Activated CD4-positive, alpha-beta T cell treated with anti-CD3 and anti-CD28 coated beads, Interleukin-2, amount 50 U/mL, for 24 hours (primary cell): ENCODE data around the gene PRLR.

Experiments
- DNase-seq, 2 donors: peaks; one replicate each; pipeline ENCODE4 v3.0.0-alpha.2; 2020; ENCODE audit warnings: low read depth in 1 of 2, low spot score in 1 of 2

Gene PRLR

GRCh38 chr5:35089334-35090314, 140.7 kb downstream of the PRLR start:
- DNase-seq, result peak; percentile 14 to 49

DNA sequence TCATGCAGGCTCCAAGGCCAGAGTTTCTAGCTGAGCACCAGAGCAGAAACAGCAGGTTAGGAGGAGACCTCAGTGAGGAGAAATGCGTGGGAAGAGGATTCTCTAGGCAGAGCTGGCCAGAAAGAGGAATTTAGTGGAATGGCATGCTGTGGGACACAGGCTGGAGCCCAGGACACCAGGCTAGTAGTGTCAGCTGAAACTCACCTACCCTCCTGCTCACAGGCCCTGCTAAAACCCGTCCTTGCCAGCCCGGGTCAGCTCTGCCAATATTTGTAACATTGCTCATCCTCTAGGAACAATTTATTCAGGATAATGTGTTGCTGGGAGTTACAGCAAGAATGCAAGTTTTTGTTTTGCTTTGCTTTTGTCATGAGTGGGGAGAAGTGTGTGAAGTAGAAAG, 142.3 kb downstream of the PRLR start:
- DNase-seq, result no peak

DNA sequence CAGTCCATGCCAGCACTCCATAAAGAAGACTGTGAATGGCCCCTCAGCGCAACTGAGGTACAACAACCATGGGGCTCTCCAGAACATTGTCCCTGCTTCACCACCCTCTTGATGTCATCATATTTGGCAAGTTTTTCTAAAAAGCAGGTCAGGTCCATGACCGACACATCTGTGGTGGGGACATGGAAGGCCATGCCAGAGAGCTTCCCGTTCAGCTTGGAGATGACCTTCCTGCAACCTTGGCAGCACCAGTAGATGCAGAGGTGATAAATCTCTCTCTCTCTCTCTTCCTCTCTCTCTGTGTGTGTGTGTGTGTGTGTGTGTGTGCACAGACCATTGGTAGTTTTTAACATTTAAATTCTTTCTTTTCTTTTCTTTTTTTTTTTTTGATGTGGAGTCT, 147.1 kb downstream of the PRLR start:
- no peak for DNase-seq

GRCh38 chr5:35082530-35082929, 147.8 kb downstream of the PRLR start:
- no peak for DNase-seq

GRCh38 chr5:35081134-35081533, 149.2 kb downstream of the PRLR start:
- no peak for DNase-seq

DNA sequence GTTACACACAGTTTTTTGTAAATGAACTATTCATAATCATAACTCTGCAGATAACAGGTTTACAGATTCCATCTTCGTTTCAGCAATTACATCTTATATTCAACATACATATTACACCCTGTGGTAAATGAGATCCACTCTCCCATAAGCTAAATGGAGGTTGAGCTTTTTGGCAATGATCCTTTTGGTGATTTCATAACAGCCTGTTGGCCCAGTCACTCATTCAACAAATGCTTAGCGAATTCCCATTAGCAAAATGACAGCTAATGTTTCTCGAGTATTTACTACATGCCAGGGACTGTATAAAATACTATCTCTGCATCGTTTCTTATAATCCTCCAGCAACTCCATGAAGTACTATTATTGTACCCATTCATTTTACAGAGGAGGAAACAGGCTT, 157.1 kb downstream of the PRLR start:
- no peak for DNase-seq

DNA sequence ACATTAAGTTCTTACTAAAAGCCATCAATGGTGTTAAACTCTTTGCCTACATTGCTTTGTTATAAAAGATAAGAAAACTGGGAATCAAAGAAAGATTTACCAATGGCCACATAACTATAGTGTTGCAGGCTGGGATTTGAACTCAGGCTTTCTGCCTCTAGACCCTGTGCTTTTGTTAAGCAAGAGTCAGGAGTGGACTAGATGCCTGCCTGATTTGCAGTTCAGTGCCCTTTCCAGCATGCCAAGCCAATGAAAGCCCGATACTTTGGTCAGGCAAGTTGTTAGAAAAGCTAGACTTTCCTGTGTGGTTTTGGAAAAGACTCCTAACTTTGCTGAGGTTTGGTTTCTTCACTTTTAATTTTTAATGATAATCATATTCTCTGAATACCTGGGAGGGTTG, 161.1 kb downstream of the PRLR start:
- no peak for DNase-seq

DNA sequence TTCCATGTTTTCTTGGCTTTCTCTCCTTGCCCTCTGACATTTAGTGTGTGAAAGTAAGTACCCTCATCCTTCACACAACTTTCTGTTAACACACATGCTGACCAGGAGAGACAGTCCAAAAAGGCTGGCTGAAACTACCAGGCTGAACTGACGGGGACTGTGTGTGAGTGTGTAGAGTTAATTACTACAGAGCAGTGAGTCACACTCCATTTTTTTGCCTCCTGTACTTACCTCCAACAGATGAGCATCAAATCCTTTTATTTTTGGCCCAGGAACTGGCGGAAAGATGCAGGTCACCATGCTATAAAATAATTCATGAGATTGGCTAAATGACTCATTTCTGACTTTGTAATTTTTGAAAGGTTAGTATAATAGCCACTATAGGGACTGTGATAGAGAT, 162.3 kb downstream of the PRLR start:
- DNase-seq, result no peak

DNA sequence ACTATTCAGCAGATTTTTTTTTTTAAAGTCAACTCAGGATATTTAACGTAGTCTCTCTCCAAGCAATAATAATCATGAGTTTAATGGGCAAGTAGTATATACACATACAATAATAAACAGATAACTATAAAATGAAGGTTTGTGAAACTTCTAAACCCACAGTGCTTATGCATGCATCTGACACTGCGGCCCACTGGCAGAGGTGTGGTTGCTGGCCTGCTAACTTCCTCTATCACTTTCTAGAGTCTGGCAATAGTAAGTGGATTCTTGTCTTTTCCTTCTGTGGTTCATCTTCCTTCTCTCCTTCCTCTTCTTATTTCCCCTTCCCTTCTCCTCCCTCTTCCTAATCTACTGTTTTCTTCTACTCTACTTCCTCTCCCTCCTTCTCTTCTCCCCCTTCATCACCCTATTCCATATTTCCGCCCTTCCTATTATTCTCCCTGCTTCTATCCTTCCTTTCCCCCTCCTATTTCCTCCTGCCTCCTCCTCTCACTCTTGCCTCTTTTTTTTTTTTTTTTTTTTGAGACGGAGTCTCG, 164.0 kb downstream of the PRLR start:
- DNase-seq, result no peak

DNA sequence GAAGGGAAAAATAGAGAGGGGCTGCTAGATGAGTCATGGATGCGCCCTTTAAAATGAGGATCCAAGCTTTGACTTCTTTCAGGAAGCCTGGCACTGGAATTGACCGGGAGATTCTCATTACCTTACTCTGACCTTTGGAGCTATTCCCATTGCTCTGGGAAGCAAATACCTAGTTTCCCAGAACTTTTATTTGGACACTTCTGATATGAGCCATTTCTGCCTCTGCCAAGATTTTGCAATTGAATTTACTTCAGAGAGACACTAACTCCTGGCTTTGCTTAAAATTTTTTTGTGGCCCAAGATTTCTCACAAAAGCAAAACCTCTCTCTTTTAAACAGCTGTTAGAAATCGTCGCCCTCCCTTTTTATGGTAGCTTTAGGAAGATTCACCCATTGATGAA, 166.9 kb downstream of the PRLR start:
- DNase-seq, result no peak

GRCh38 chr5:35061211-35061770, 169.0 kb downstream of the PRLR start:
- no peak for DNase-seq

DNA sequence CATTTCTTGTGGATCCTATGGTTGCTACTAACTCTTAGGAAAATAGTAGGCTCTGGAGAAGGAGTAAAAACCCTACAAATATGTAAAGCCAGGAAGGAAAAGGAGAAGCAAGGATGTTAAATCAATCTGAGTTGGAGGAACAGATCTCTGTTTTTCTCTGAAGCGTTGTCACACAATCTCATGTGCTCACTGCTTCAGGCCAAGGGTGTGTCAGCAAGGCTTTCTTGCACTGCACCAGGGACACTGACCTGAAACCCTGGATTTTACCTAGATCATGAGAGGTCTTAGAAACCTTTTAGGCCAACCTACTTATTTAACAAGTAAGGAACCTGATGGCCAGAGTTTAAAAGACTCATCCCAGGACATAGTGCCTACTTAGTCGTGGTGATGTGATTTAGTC, 170.1 kb downstream of the PRLR start:
- no peak for DNase-seq

DNA sequence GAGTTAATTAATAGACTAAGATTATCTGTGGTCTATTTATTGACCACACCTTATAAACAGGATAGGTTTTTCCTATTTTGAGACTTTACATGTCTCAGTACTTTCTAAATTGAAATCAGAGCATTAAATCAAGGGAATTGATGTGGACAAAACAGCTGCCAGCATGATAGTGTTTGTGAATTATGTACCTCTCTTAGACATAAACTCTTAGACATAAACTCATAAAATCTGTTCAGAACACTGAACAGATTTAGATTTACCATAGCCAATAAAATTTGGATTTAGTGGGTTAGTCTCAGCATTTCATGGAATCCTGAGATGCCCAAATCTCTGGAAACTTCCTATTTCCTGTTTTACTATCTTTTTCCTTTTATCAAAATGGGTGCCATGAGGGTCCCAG, 171.0 kb downstream of the PRLR start:
- no peak for DNase-seq

GRCh38 chr5:35058374-35058788, 171.9 kb downstream of the PRLR start:
- DNase-seq, result peak in 1 of 2 donors; percentile 2

- no peak for DNase-seq
These were observed 173.6 kb downstream of the PRLR start for GRCh38 chr5:35056686-35057085.

DNA sequence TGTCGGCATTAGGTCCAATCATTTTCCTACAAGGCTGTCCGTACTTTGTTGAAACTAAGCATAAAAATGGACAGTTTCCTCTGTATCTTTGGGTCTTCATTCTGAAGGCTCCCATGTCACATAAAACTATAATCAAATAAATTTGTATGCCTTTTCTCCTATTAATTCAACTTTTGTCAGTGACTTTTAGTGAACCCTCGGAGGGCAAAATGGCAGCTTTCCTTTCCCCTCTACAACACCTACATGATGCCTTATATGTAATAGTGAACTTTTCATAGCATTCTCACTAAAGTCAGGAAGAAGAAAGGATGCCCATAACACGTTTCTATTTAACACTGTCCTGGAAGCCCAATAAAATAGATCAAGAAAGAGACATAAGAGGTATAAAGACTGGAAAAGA, 177.4 kb downstream of the PRLR start:
- DNase-seq, result no peak

DNA sequence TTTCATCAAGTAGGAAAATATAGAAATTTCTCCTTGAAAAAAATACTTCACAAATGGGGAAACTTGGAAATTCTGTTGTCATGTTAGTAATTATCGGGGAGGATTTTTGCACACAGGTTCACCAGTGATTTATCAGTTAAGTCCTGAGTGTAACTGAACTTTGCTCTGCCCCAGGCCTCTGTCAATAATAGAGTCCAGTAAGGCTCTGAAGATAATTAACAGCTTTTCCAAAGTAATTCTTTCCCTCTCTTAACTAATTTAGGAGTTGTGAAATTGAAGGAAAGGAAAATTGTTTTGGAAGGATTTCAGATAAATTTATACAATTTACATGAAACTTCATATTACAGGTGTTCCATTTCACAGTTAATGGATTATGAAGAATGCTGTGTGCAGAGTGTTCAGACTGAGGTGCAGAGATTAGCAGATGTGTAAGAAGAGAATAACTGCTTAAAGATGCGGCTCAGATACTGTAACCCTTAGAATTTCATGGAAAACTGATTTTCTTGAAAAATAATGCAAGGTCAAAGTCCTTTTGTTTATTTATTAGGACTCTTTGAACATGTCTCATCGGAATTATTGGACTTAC, 179.7 kb downstream of the PRLR start:
- DNase-seq, result no peak

DNA sequence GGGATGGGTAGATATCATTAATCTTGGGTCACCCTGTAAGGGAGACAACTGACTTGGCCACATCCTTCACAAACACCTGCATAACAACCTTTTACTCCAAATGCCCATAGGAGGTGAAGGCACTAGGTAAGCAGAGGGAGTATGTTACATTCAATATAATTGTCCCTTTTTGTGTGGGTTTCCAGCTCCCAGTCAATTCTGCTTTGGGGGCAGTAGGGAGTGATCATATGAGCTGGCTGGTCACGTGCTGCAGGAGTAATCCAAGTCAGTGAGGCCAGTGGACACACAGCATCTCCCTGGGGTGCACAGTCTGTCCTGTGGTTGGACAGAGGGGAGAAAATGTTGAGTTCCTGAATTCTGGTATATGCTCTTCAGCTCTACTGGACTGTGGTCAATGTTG, 181.4 kb downstream of the PRLR start:
- DNase-seq, result no peak

GRCh38 chr5:35047785-35048404, 182.4 kb downstream of the PRLR start, which contains the start of gene AGXT2:
Gene AGXT2 (minus strand): TSS chr5:35047949. CDS start chr5:35047892, 57 bp downstream.
- no peak for DNase-seq

- no peak for DNase-seq
These were observed 183.5 kb downstream of the PRLR start for GRCh38 chr5:35046774-35047173.

DNA sequence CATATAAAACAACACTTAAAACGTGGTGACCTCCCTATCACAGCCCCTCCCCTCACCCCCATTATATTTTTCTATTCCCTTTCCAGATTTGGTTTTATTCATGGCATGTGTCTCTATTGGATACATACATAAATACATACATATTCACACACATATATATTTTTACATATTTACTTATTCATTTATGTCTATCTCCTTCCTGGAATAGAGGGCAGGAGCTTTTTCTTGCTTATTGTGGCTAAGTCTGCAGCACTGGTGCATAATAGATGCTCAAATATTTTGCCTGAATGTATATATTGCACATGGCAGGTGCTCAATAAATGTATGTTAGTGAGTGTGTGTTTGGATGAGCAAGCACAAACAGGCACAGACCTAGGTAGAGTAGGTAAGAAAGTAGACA, 185.0 kb downstream of the PRLR start:
- no peak for DNase-seq
